Activated T-helper 1 cell treated with Interleukin-2 at 50 U/mL for 16 hours (primary cell): ENCODE data around the gene UNC80.

Source experiments
- DNase-seq: peaks from one replicate; pipeline ENCODE4 v3.0.0-alpha.2; 2020; ENCODE audit warnings: low read depth

UNC80 gene

DNA sequence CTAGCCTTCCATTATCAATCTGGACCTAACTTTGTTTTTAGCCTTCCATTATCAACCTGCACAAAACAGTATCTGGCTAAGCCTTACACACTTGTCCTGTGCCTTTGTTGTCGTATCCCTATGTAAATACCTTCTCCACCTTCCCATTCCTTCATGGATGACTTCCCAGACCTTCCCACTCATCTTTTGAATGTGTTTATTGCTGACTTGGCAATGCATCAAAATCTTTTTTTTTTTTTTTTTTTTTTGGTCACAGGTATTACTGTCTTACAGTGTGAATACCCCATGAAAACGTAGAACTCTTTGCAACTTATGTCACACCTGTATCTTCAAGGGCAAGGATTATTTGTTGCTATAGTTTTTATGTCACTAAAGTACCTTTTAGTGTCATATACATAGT, 256.5 kb downstream of the UNC80 start:
- no peak for DNase-seq

DNA sequence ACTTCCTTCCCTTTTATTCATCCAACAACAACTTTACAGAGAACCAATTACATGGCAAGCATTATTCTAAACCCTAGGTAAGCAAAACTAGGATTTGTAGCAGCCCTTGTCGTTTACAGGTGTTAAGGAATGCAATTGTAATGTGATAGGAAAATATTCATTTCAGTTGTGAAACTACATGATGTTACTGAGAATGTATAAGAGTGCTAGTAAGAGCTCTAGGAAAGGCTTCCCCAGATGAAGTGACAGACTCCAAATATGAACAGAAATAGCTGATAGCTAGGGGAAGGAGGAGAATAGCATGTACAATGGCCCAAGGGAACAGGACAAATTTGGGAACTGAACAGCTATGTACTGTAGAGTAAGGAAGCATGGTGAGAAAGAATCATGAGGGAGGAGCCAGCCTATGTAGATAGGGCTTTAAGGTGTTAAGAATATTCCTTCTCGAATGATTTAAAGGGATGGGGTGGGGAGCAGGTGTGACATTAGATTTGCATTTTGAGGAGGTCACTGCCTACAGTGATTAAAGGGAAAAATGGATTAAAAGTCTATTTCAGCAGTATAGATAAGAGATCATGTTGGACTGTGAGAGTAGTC, 262.6 kb downstream of the UNC80 start:
- no peak for DNase-seq

DNA sequence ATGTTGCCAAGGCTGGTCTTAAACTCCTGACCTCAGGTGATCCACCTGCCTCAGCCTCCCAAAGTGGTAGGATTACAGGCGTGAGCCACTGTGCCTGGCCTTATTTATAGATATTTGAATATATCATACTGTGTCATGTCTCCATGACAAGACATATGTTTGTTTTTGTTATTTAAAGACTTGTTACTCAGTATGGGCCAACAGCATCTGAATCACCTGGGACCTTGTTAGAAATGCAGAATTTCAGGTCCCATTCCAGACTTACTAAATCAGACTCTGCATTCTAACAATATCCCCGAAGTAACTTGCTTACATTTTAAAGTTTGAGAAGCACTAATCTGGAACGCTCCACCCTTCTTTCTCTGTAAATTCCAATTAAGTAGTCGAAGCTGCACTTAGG, 264.0 kb downstream of the UNC80 start:
- no peak for DNase-seq

DNA sequence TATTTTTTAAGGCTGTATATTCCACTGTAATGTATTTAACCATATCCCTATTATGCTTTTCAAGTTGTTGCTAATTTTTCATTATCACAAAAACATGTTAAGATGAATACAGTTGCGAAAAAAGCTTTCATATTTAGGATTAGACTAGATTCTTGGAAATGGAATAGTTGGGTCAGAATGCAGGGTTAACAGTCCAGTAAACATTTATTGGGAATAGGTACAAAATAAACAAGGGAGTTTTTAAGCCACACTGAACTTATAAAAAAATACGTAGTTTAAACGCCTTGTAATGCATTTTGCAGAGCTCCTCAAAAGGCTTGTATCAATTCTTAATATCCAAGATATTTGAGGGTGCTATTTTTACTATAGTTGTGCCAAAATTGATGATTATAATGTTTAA, 266.4 kb downstream of the UNC80 start:
- no peak for DNase-seq

DNA sequence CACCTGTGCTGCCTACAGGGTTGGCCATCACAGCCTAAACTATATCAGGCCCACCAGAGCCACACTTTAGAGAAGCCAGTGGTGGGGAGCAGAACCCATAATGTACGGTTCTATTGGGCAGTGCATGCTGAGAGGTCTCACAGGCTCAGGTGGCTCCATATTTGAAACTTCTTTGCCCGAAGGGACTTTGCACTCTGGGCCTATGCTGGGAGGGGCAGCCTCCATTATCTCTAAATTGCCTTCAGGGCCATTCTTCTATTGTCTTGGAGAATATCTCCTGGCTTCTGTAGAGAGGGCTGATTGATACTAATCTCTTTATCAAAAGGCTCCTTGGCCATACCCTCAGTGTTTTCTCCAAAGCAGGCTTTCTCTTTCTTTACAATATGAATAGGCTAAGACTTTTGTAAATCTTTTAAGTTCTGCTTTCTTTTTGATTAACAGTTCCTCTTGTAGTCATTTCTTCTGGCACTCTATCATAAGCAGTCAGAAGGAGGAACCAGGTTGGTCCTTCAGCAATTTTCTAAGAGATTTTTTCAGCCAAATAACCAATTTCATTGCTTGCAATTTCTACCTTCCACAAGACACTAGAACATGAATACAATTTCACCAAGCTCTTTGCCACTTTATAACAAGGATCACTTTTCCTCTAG, 275.3 kb downstream of the UNC80 start:
- DNase-seq = no peak
